GM12875 (cell line): Measurements from ENCODE around the gene SLC2A4.

Experiments
- H3K4me3 ChIP-seq: one replicate; pipeline ENCODE4 v1.5.1; 2011; ENCODE audit warnings: low read depth, low read length, control low read depth
- CTCF ChIP-seq: IDR thresholded peaks from 2 replicates; pipeline ENCODE4 v1.5.1; 2011; ENCODE audit warnings: low read depth, mild to moderate bottlenecking, control low read depth, inconsistent platforms, low read length, moderate library complexity, borderline replicate concordance; ENCODE audit not compliant: insufficient read depth

Gene SLC2A4

GRCh38 chr17:7323731-7324437 lies 42.4 kb downstream of the SLC2A4 start:
- peak; percentile 98 for TF ChIP-seq CTCF
- H3K4me3 ChIP-seq = no peak overlapping the region

- no peak for TF ChIP-seq CTCF
- H3K4me3 ChIP-seq = no peak overlapping the region
These were observed 42.9 kb downstream of the SLC2A4 start for GRCh38 chr17:7324438-7324779.

GRCh38 chr17:7325031-7325528 lies 43.6 kb downstream of the SLC2A4 start:
- TF ChIP-seq CTCF = no peak

GRCh38 chr17:7326186-7326585 lies 44.7 kb downstream of the SLC2A4 start:
- TF ChIP-seq CTCF = no peak
- H3K4me3 ChIP-seq = no peak overlapping the region

More at GRCh38 chr17:7325031-7325528, 43.6 kb downstream of the SLC2A4 start:
- no peak overlapping the region for H3K4me3 ChIP-seq

- no peak for TF ChIP-seq CTCF
- H3K4me3 ChIP-seq = no peak overlapping the region
These were observed 45.5 kb downstream of the SLC2A4 start for GRCh38 chr17:7327056-7327455.

- TF ChIP-seq CTCF = no peak
- H3K4me3 ChIP-seq = no peak overlapping the region
These were observed 46.0 kb downstream of the SLC2A4 start for GRCh38 chr17:7327501-7327900.

GRCh38 chr17:7328009-7328408 lies 46.5 kb downstream of the SLC2A4 start:
- no peak for TF ChIP-seq CTCF
- no peak overlapping the region for H3K4me3 ChIP-seq
